Osteoblast (primary cell): Measurements from ENCODE around the gene SLC7A6. TPM values are rescaled to one million over a fixed set of nuclear protein-coding genes. Genes with fewer than 3 reads are reported as not detected.

Experiments used
- DNase-seq: peaks from one replicate; pipeline ENCODE4 v3.0.0; 2011; ENCODE audit warnings: low spot score, mixed read lengths; ENCODE audit not compliant: insufficient read length; ENCODE audit errors: missing footprints
- H2AFZ ChIP-seq: 2 replicates; pipeline ENCODE4 v1.6.0; 2011; ENCODE audit warnings: mild to moderate bottlenecking, low read length
- H3K27ac ChIP-seq: 2 replicates; pipeline ENCODE4 v1.5.1; 2011; ENCODE audit warnings: mild to moderate bottlenecking, low read depth, low read length, moderate library complexity
- H3K27me3 ChIP-seq: 2 replicates; pipeline ENCODE4 v1.6.0; 2012; ENCODE audit warnings: mild to moderate bottlenecking, control low read depth, inconsistent platforms, low read length, moderate library complexity; ENCODE audit not compliant: insufficient read depth
- H3K36me3 ChIP-seq: 2 replicates; pipeline ENCODE4 v1.5.1; 2011; ENCODE audit warnings: mild to moderate bottlenecking, low read length, control low read depth, moderate library complexity; ENCODE audit not compliant: insufficient read depth
- H3K4me1 ChIP-seq: 2 replicates; pipeline ENCODE4 v1.5.1; 2011; ENCODE audit warnings: mild to moderate bottlenecking, low read length, control low read depth, moderate library complexity; ENCODE audit not compliant: insufficient read depth
- H3K4me2 ChIP-seq: 2 replicates; pipeline ENCODE4 v1.6.0; 2011; ENCODE audit warnings: mild to moderate bottlenecking, low read length; ENCODE audit not compliant: insufficient read depth
- H3K4me3 ChIP-seq: fragments of 200-600 bp; sonication (generic); 3 replicates; pipeline ENCODE4 v1.5.1; 2012; ENCODE audit warnings: mild to moderate bottlenecking, low read length, inconsistent platforms; ENCODE audit not compliant: insufficient read depth
- H3K79me2 ChIP-seq: 2 replicates; pipeline ENCODE4 v1.6.0; 2012; ENCODE audit warnings: mild to moderate bottlenecking, low read length, control low read depth, inconsistent platforms; ENCODE audit not compliant: insufficient read depth
- H3K9me3 ChIP-seq: 2 replicates; pipeline ENCODE4 v1.5.1; 2011; ENCODE audit warnings: low read depth, low read length, control low read depth
- H4K20me1 ChIP-seq: 2 replicates; pipeline ENCODE4 v1.6.0; 2012; ENCODE audit warnings: mild to moderate bottlenecking, low read length, control low read depth; ENCODE audit not compliant: insufficient read depth
- CTCF ChIP-seq: IDR thresholded peaks from 2 replicates; pipeline ENCODE4 v1.5.1; 2011; ENCODE audit warnings: mild to moderate bottlenecking, low read depth, low read length, moderate library complexity; ENCODE audit errors: extremely low read depth
- total RNA-seq: library from RNA; depleted of rRNA; stranded (reverse); fragments of >200 nt; gene quantifications from 2 replicates; pipeline ENCODE4 v1.2.3, GENCODE V29; 2012

Gene SLC7A6
- total RNA-seq, 1 donor: 36.9 TPM

GRCh38 chr16:68263559-68264127 is 683 bp upstream of the SLC7A6 start:
- Histone ChIP-seq H2AFZ (peak overlapping the region; percentile 74), H3K36me3 (peaks cover 27% of the 10 kb centered on the region), H3K4me1 (peaks cover 22% of the 10 kb centered on the region), H3K79me2 (peaks cover 33% of the 10 kb centered on the region), H3K27ac (peak overlapping the region; percentile 96), H3K4me3 (peak overlapping the region; percentile 83), H3K4me2 (peak overlapping the region; percentile 68), H3K9me3 (no peaks in the 10 kb centered on the region), H3K27me3 (no peaks in the 10 kb centered on the region), H4K20me1 (peaks cover 16% of the 10 kb centered on the region)
- no peak for DNase-seq
- no peak for TF ChIP-seq CTCF

- peak overlapping the region; percentile 79 for H2AFZ ChIP-seq
- H3K4me3 ChIP-seq: peak overlapping the region; percentile 83
- peaks cover 50% of the 10 kb centered on the region for H3K79me2 ChIP-seq
- no peaks in the 10 kb centered on the region for H3K27me3 ChIP-seq
- peaks cover 30% of the 10 kb centered on the region for H4K20me1 ChIP-seq
- H3K36me3 ChIP-seq: peaks cover 17% of the 10 kb centered on the region
- no peak for TF ChIP-seq CTCF
- H3K4me2 ChIP-seq: peak overlapping the region; percentile 94
- peak; percentile 96 for DNase-seq
- H3K4me1 ChIP-seq: peaks cover 21% of the 10 kb centered on the region
- no peaks in the 10 kb centered on the region for H3K9me3 ChIP-seq
- peak overlapping the region; percentile 96 for H3K27ac ChIP-seq
These were observed 973 bp downstream of the SLC7A6 start for GRCh38 chr16:68265078-68265920.

GRCh38 chr16:68267612-68268405 is 3.5 kb downstream of the SLC7A6 start:
- H3K4me1 ChIP-seq: peaks cover 25% of the 10 kb centered on the region
- DNase-seq: no peak
- H3K79me2 ChIP-seq: peaks cover 75% of the 10 kb centered on the region
- peaks cover 53% of the 10 kb centered on the region for H4K20me1 ChIP-seq
- no peak overlapping the region for H2AFZ ChIP-seq
- H3K27ac ChIP-seq: no peak overlapping the region
- no peak overlapping the region for H3K4me3 ChIP-seq
- peaks cover 31% of the 10 kb centered on the region for H3K36me3 ChIP-seq
- H3K27me3 ChIP-seq: no peaks in the 10 kb centered on the region
- H3K4me2 ChIP-seq: peak overlapping the region; percentile 36
- no peaks in the 10 kb centered on the region for H3K9me3 ChIP-seq
- no peak for TF ChIP-seq CTCF
